K562 (cell line): ENCODE measurements around the gene CASKIN1. TPM values are rescaled to one million over a fixed set of nuclear protein-coding genes. Genes with fewer than 3 reads are reported as not detected.
A peak's percentile ranks its signal among the peaks of the same experiment; 100 is the strongest.

ENCODE experiments used
- ARID3A ChIP-seq: IDR thresholded peaks from 2 replicates; pipeline ENCODE4 v1.6.1; 2012; ENCODE audit warnings: low read depth, low read length, improper control_type of control experiment, borderline replicate concordance
- CBX2 ChIP-seq: fragments of 200-600 bp; sonication (generic); IDR thresholded peaks from one replicate; pipeline ENCODE4 v1.6.1; 2012; ENCODE audit warnings: mild to moderate bottlenecking, low read length, inconsistent platforms; ENCODE audit not compliant: insufficient read depth, poor library complexity, severe bottlenecking
- ELF2 ChIP-seq: fragments of 250-450 bp; sonication (Bioruptor Pico); IDR thresholded peaks from 2 replicates; pipeline ENCODE4 v1.5.0; 2021; ENCODE audit warnings: mild to moderate bottlenecking
- ETV5 ChIP-seq: sonication (generic); formaldehyde crosslinking; IDR thresholded peaks from 2 replicates; pipeline ENCODE4 v1.4.0; 2020; ENCODE audit warnings: low read depth, mild to moderate bottlenecking, missing genetic modification reagents
- ETV6 ChIP-seq, 3 experiments: fragments of 150-350 bp in 1 of 3; sonication (generic) in 1 of 3; formaldehyde crosslinking in 1 of 3; IDR thresholded peaks; 2 replicates each; pipeline versions ENCODE4 v1.6.1 to v1.8.0; 2014 to 2022; ENCODE audit warnings: borderline replicate concordance in 2 of 3, low read depth in 2 of 3, antibody characterized with exemption in 1 of 3, low read length in 1 of 3, mild to moderate bottlenecking in 1 of 3, missing genetic modification reagents in 1 of 3
- EZH2 ChIP-seq: IDR thresholded peaks from 2 replicates; pipeline ENCODE4 v1.6.1; 2012; ENCODE audit warnings: low read depth, mild to moderate bottlenecking, inconsistent platforms, low read length, borderline replicate concordance
- FOXM1 ChIP-seq, 2 experiments: fragments of 450-650 bp in 1 of 2; sonication (generic) in 1 of 2; formaldehyde crosslinking in 1 of 2; IDR thresholded peaks; 2 replicates each; pipeline versions ENCODE4 v1.6.1 to v1.9.0; 2017 to 2022; ENCODE audit warnings: low read depth in 2 of 2, mild to moderate bottlenecking in 2 of 2, missing genetic modification reagents in 1 of 2, moderate library complexity in 1 of 2
- GTF2E2 ChIP-seq: fragments of 200-800 bp; sonication (Bioruptor generic); IDR thresholded peaks from 2 replicates; pipeline ENCODE4 v1.6.1; 2016; ENCODE audit warnings: missing genetic modification characterization, missing compliant biosample characterization
- LCOR ChIP-seq: sonication (generic); formaldehyde crosslinking; IDR thresholded peaks from 2 replicates; pipeline ENCODE4 v1.8.0; 2022; ENCODE audit warnings: mild to moderate bottlenecking, missing genetic modification reagents
- MTA3 ChIP-seq: fragments of 450-650 bp; formaldehyde crosslinking; IDR thresholded peaks from 2 replicates; pipeline ENCODE4 v1.6.1; 2017; ENCODE audit warnings: mild to moderate bottlenecking, borderline replicate concordance
- NFE2 ChIP-seq: IDR thresholded peaks from 2 replicates; pipeline ENCODE4 v1.6.1; 2014; ENCODE audit warnings: antibody characterized with exemption, low read depth
- NR2F6 ChIP-seq: fragments of 450-650 bp; formaldehyde crosslinking; IDR thresholded peaks from 2 replicates; pipeline ENCODE4 v1.4.0; 2020; ENCODE audit warnings: mild to moderate bottlenecking
- PREB ChIP-seq: sonication (generic); formaldehyde crosslinking; IDR thresholded peaks from 2 replicates; pipeline ENCODE4 v1.8.1; 2023; ENCODE audit warnings: mild to moderate bottlenecking, missing genetic modification reagents
- RBM39 ChIP-seq: fragments of 200-400 bp; formaldehyde crosslinking; optimal IDR thresholded peaks from 2 replicates; pipeline ENCODE3; 2018; ENCODE audit warnings: low read depth, low read length
- SRF ChIP-seq, 2 experiments: fragments of 250-450, 450-650 bp in 1 of 2; sonication (Bioruptor Pico) in 1 of 2; sonication (generic) in 1 of 2; formaldehyde crosslinking; IDR thresholded peaks; 2 replicates each; pipeline versions ENCODE4 v1.5.0 to v1.5.1; 2020 to 2022; ENCODE audit warnings: mild to moderate bottlenecking in 1 of 2, missing genetic modification reagents in 1 of 2
- ZC3H8 ChIP-seq: fragments of 450-650 bp; IDR thresholded peaks from 2 replicates; pipeline ENCODE4 v1.6.1; 2017
- ZNF140 ChIP-seq: fragments of 250-450 bp; sonication (Bioruptor Pico); IDR thresholded peaks from 2 replicates; pipeline ENCODE4 v1.8.0; 2021; ENCODE audit warnings: moderate library complexity, mild to moderate bottlenecking, inconsistent platforms
- ZNF197 ChIP-seq: fragments of 200-800 bp; sonication (Bioruptor generic); IDR thresholded peaks from 2 replicates; pipeline ENCODE4 v1.6.1; 2016; ENCODE audit warnings: low read depth, missing genetic modification characterization, missing compliant biosample characterization
- ZNF311 ChIP-seq: fragments of 250-450 bp; sonication (Bioruptor Pico); IDR thresholded peaks from 2 replicates; pipeline ENCODE4 v1.4.0; 2020; ENCODE audit warnings: mild to moderate bottlenecking, moderate library complexity
- ZNF395 ChIP-seq: fragments of 200-800 bp; sonication (Bioruptor generic); IDR thresholded peaks from 2 replicates; pipeline ENCODE4 v1.6.1; 2017; ENCODE audit warnings: missing genetic modification characterization, missing compliant biosample characterization
- ZNF398 ChIP-seq: fragments of 250-450 bp; sonication (Bioruptor Pico); IDR thresholded peaks from 2 replicates; pipeline ENCODE4 v1.8.0; 2021; ENCODE audit warnings: moderate library complexity, mild to moderate bottlenecking, inconsistent platforms
- ZNF444 ChIP-seq: fragments of 250-450 bp; sonication (Bioruptor Pico); IDR thresholded peaks from 2 replicates; pipeline ENCODE4 v1.4.0; 2020; ENCODE audit warnings: mild to moderate bottlenecking, moderate library complexity
- ZNF77 ChIP-seq: fragments of 250-450 bp; sonication (Bioruptor Pico); IDR thresholded peaks from 2 replicates; pipeline ENCODE4 v1.5.0; 2020
- ZSCAN32 ChIP-seq: fragments of 450-650 bp; formaldehyde crosslinking; IDR thresholded peaks from 2 replicates; pipeline ENCODE4 v1.4.0; 2020; ENCODE audit warnings: mild to moderate bottlenecking, moderate library complexity
- polyA plus RNA-seq, 8 experiments: library from polyadenylated mRNA; depleted of rRNA in 4 of 8; stranded (reverse) in 5 of 8; unstranded in 3 of 8; fragments of >200 nt; fragmentation: Nextera tagmentation in 2 of 8; fragmentation: Illumina TruSeq in 1 of 8; extraction: Ambion mirVana in 2 of 8; extraction: Trizol in 1 of 8; gene quantifications; 2 replicates each; pipeline versions ENCODE4 v1.2.1 to v1.2.3, GENCODE V29; 2011 to 2014; ENCODE audit warnings: inconsistent platforms in 1 of 8, missing spikeins in 1 of 8
- total RNA-seq, 7 experiments: library from RNA; depleted of rRNA in 6 of 7; stranded (reverse); fragments of >200 nt in 6 of 7; fragmentation: Illumina TruSeq in 2 of 7; extraction: Trizol in 2 of 7; gene quantifications; 2 replicates each; pipeline versions ENCODE4 v1.2.1 to v1.2.3, GENCODE V29; 2011 to 2021; ENCODE audit warnings: low replicate concordance in 1 of 7

Gene CASKIN1
- total and polyA plus RNA-seq, 9 of the 15 experiments (the other 6 are each of a cell fraction or from before 2014, with no cell fraction given): 0.15 to 4.5 (median 1.5) TPM; not detected in 2

- 0 out of 2 replicates have a peak, but pooled peaks have one; percentile 100 for TF ChIP-seq ZNF395 (CRISPR knock-in tag)
- 0 out of 2 replicates have a peak, but pooled peaks have one; percentile 97 for TF ChIP-seq ZNF197 (CRISPR knock-in tag)
- no peak for TF ChIP-seq PREB (CRISPR knock-in tag)
- no peak for TF ChIP-seq GTF2E2
- 0 out of 4 replicates have a peak, but pooled peaks of 1 of the 2 experiments have one; percentile 56 for TF ChIP-seq SRF (CRISPR knock-in tag; IDR thresholded peaks at IDR 0.05)
- TF ChIP-seq NR2F6 (CRISPR knock-in tag): no peak
- no peak for TF ChIP-seq CBX2
- no peak for TF ChIP-seq ETV5
- no peak for TF ChIP-seq ELF2 (CRISPR knock-in tag)
- TF ChIP-seq NFE2: no peak
- no peak for TF ChIP-seq LCOR
- no peak for TF ChIP-seq ZNF77 (CRISPR knock-in tag)
- TF ChIP-seq ZSCAN32 (CRISPR knock-in tag): no peak
- 0 out of 2 replicates have a peak, but pooled peaks have one; percentile 48 for TF ChIP-seq FOXM1 (IDR thresholded peaks at IDR 0.05; ENCODE audit: low read depth)
- no peak for TF ChIP-seq FOXM1 (CRISPR knock-in tag; IDR thresholded peaks at IDR 0.05; ENCODE audit: low read depth)
- TF ChIP-seq MTA3: no peak
- TF ChIP-seq ZNF311 (CRISPR knock-in tag): peak; percentile 91; the same call in 1 of the 2 replicates
- no peak for TF ChIP-seq ZC3H8
- peak; percentile 81; the same call in 1 of the 2 replicates for TF ChIP-seq EZH2
- no peak for TF ChIP-seq ETV6 (IDR thresholded peaks at IDR 0.05; ENCODE audit: borderline replicate concordance in 1 of 2, low read depth in 2 of 2, low read length in 1 of 2)
- no peak for TF ChIP-seq ETV6 (CRISPR knock-in tag; IDR thresholded peaks at IDR 0.05; ENCODE audit: borderline replicate concordance)
- no peak for TF ChIP-seq ZNF444 (CRISPR knock-in tag)
- no peak for TF ChIP-seq ARID3A
- TF ChIP-seq ZNF398 (CRISPR knock-in tag): no peak
- TF ChIP-seq ZNF140 (CRISPR knock-in tag): no peak
- no peak for TF ChIP-seq RBM39
Measured at GRCh38 chr16:2214719-2214968, 18.2 kb upstream of the CASKIN1 start, which contains the start of gene PGP (continued).
